ENCODE measurements around the gene CST5.

DNA sequence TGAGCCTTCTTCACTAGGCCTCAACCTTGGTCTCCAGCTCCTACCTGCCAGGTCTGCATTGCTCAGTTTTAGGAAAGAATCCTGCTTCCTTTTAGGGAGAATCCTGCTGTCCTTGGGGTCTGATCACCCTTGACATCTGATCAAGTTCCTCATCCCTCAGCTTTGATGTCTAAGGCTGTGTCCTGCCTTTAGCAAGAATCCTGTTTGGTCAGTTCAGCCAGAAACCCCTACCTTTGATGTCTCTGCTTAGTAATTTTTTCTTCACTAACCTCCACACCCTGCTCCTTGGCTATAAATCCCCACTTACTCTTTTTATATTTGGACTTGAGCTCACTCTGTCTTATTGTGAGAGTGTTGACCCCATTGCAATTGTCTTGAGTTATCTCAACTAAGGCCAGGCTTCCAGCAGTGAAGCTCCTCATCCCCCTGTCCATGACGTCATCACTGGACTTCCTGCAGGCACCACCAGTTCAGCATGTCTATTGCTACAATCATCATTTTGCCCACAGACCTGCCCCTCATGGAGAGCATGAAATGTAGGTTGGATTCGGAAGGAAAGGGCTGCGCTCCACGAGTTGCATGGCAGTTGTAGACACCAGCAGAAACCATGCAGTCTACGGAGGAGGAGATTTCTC, 4.7 kb upstream of the CST5 start:
- TF ChIP-seq POLR2A (IDR thresholded peaks at IDR 0.05) (no peak), CTCF (IDR thresholded peaks at IDR 0.05) (no peak)
